Spinal cord (tissue), 10 donors: Measurements from ENCODE around the gene FAM111A. TPM values are rescaled to one million over a fixed set of nuclear protein-coding genes. Genes with fewer than 3 reads are reported as not detected.

Experiments used
- DNase-seq, 6 donors: peaks; one replicate each; pipeline versions ENCODE4 v3.0.0 to v3.0.0-alpha.2; 2013 to 2015; ENCODE audit warnings: low spot score in 6 of 6, low read depth in 4 of 6
- H3K27ac ChIP-seq: one replicate; pipeline ENCODE4 v1.5.1; 2013; ENCODE audit warnings: low read depth, low read length, control low read depth
- H3K27me3 ChIP-seq: one replicate; pipeline ENCODE4 v1.6.1; 2013; ENCODE audit warnings: low read length; ENCODE audit not compliant: control insufficient read depth, insufficient read depth
- H3K36me3 ChIP-seq: one replicate; pipeline ENCODE4 v1.6.1; 2013; ENCODE audit warnings: low read length; ENCODE audit not compliant: control insufficient read depth, insufficient read depth
- H3K4me1 ChIP-seq: one replicate; pipeline ENCODE4 v1.6.1; 2013; ENCODE audit warnings: low read length; ENCODE audit not compliant: control insufficient read depth, insufficient read depth
- H3K4me3 ChIP-seq: one replicate; pipeline ENCODE4 v1.5.1; 2013; ENCODE audit warnings: low read depth, low read length, control low read depth
- H3K9me3 ChIP-seq: one replicate; pipeline ENCODE4 v1.6.1; 2013; ENCODE audit warnings: low read length; ENCODE audit not compliant: control insufficient read depth, insufficient read depth
- WGBS: methylation state at CpG from one replicate; pipeline ENCODE4 v1.1.5; 2013; ENCODE audit warnings: missing lambda C conversion rate; ENCODE audit not compliant: insufficient coverage; 5-methylcytosine and 5-hydroxymethylcytosine counted together
- polyA plus RNA-seq, 2 donors: library from polyadenylated mRNA; unstranded; fragments of 120-200 nt; gene quantifications; one replicate each; pipeline ENCODE4 v1.2.1, GENCODE V29; 2013; ENCODE audit not compliant: insufficient read length in 2 of 2
- total RNA-seq, 2 donors: library from RNA; depleted of rRNA in 1 of 2; stranded (reverse); fragments of 120-200 nt in 1 of 2; fragments of >200 nt in 1 of 2; gene quantifications; one replicate each; pipeline versions ENCODE4 v1.2.3 to v1.2.4, GENCODE V29; 2013 to 2014
- donor health status: healthy.

The FAM111A gene
- total and polyA plus RNA-seq, 4 donors: 25.3 to 47.5 (median 31.1) TPM

DNA sequence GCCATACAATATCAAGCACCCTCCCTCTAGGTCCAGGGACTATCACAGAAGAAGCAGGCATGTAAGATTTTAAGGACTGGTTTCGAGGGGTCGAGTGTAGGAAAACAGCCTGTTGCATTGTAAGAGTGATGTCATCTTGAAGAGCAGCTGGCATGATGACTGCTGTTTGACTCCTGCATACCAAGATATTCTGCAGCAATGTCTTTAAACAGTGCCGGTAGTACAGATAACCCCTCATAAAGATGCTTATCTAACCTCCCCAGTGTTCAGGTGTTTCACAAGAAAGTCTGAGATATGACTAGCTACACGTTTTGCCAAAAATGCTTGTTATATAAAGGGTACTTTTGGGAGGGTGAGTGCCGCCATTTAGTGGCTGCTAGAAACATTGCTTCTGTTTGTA is 12.0 kb downstream of the FAM111A start:
- Histone ChIP-seq H3K9me3 (no peaks in the 10 kb centered on the region), H3K4me1 (no peaks in the 10 kb centered on the region), H3K27me3 (no peaks in the 10 kb centered on the region), H3K36me3 (no peaks in the 10 kb centered on the region), H3K4me3 (no peak overlapping the region), H3K27ac (no peak overlapping the region)
- DNase-seq: no peak
- 86% methylated on average over 4 of the region's 5 CpGs for WGBS

DNA sequence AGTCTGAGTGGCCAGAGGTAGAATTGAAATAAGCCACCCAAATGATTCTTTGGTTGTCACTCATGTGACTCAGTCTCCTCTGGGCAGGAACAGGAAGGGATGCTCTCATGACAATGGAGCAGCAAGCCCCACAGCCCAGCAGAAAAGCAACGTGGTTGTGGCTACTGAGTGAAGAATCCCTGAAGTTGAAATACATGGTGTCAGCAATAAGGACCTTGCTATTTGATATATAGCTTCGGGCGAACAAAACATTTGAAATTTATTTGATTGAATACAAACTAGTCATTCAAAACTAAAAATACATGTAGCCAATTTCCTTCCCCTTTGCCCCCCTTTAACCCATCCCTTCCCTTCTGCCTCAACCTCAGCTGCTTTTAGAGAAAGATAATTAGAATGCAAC is 14.8 kb downstream of the FAM111A start:
- no peak for DNase-seq
- no peaks in the 10 kb centered on the region for H3K36me3 ChIP-seq
- H3K27ac ChIP-seq: no peak overlapping the region
- H3K4me1 ChIP-seq: no peaks in the 10 kb centered on the region
- H3K9me3 ChIP-seq: no peaks in the 10 kb centered on the region
- 67% methylated on average over 1 of the region's 3 CpGs for WGBS
- no peaks in the 10 kb centered on the region for H3K27me3 ChIP-seq
- no peak overlapping the region for H3K4me3 ChIP-seq

DNA sequence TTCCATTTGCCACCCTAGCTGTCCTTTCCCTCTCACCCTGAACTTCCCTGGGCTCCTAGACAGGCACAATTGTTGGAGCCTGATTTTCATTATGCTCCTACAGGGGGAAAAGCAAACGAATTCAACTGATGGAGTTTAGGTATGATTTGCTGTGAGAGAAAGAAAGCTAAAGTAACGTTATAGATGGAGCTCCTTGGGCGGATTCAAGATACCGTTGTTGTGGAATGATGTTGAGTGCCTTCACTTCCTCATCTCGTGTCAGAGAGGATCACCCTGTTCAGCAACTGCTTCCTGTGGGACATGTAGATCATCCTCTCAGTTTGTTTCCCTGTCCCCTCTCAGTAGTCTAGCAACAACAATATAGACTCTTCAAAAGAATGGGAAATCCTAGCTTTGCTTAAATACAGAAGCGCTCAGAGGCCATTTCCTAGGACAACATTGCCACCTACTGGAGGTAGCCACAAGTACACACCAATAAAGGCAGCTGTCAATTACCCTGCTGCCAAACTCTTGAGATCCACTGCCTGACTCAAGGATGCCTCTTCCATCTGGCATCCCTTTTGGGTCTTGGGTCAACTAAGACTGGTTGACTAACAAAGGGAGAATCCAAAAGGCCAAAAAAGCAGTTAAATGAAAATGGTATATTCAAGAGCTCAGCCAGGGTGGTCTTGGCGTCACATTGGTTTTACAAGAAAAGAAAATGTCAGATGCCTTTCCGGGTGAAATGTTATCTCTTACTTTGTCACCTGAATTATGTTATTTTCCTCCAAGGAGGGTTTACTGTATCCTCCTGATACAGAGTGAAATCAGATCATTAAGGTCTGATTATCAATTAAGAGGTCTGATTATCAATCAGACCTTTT is 15.8 kb downstream of the FAM111A start:
- H3K36me3 ChIP-seq: no peaks in the 10 kb centered on the region
- H3K27ac ChIP-seq: no peak overlapping the region
- no peaks in the 10 kb centered on the region for H3K4me1 ChIP-seq
- H3K27me3 ChIP-seq: no peaks in the 10 kb centered on the region
- H3K9me3 ChIP-seq: no peaks in the 10 kb centered on the region
- DNase-seq: peak in 3 of 6 donors; percentile 52 to 94 (median 90)
- 27% methylated on average over 5 of the region's 8 CpGs for WGBS
- H3K4me3 ChIP-seq: no peak overlapping the region

DNA sequence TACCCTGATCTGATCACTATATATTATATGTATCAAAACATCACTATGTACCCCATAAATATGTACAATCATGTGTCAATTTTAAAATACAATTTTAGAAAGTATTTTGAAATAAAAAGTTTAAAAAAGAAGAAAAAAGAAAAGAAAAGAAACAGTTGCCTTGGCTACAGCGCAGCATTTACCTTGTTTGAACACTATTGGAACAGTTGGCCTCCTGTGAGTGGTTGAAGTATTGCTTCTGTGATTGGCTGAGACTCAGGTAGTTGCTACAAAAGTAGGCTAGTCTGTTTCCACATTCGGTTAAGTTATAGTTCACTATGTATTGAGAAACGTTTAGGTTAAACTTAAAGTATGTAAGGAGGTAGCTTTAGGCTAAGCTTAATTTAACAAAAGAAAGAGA is 21.4 kb downstream of the FAM111A start:
- H3K36me3 ChIP-seq: no peaks in the 10 kb centered on the region
- H3K9me3 ChIP-seq: no peaks in the 10 kb centered on the region
- no peaks in the 10 kb centered on the region for H3K27me3 ChIP-seq
- no peaks in the 10 kb centered on the region for H3K4me1 ChIP-seq
- H3K4me3 ChIP-seq: no peak overlapping the region
- 67% methylated on average over 1 of the region's 3 CpGs for WGBS
- H3K27ac ChIP-seq: no peak overlapping the region
- no peak for DNase-seq

- Histone ChIP-seq H3K9me3 (no peaks in the 10 kb centered on the region), H3K36me3 (no peaks in the 10 kb centered on the region), H3K27me3 (no peaks in the 10 kb centered on the region), H3K4me3 (peak within 1 kb of the TSS; percentile 81), H3K27ac (peak within 1 kb of the TSS; percentile 94), H3K4me1 (peaks cover 29% of the 10 kb centered on the region)
- peak in 5 of 6 donors; percentile 85 to 98 (median 91) for DNase-seq
- WGBS: under 1% methylated on average over 64 of the region's 64 CpGs
These were observed 29.1 kb downstream of the FAM111A start, which contains the start of gene DTX4 for GRCh38 chr11:59171508-59172322. DTX4 (plus strand) TSS chr11:59172132; CDS start chr11:59172596, 464 bp downstream.

- H3K27ac ChIP-seq: peak overlapping the region; percentile 81
- no peaks in the 10 kb centered on the region for H3K27me3 ChIP-seq
- no peaks in the 10 kb centered on the region for H3K9me3 ChIP-seq
- H3K4me1 ChIP-seq: peaks cover 32% of the 10 kb centered on the region
- H3K36me3 ChIP-seq: no peaks in the 10 kb centered on the region
- peak in 2 of 6 donors; percentile 57 to 78 for DNase-seq
- H3K4me3 ChIP-seq: peak overlapping the region; percentile 81
- under 1% methylated on average over 63 of the region's 70 CpGs for WGBS
These were observed 29.9 kb downstream of the FAM111A start for GRCh38 chr11:59172345-59173079.

GRCh38 chr11:59173080-59173963 is 30.7 kb downstream of the FAM111A start:
- no peaks in the 10 kb centered on the region for H3K27me3 ChIP-seq
- no peaks in the 10 kb centered on the region for H3K9me3 ChIP-seq
- WGBS: under 1% methylated on average over 29 of the region's 37 CpGs
- H3K27ac ChIP-seq: peak overlapping the region; percentile 81
- no peaks in the 10 kb centered on the region for H3K36me3 ChIP-seq
- peak overlapping the region; percentile 81 for H3K4me3 ChIP-seq
- H3K4me1 ChIP-seq: peaks cover 32% of the 10 kb centered on the region
- DNase-seq: peak in 2 of 6 donors; percentile 90 to 91

GRCh38 chr11:59173964-59174663 is 31.5 kb downstream of the FAM111A start:
- WGBS: 17% methylated on average over 3 of the region's 7 CpGs

More at GRCh38 chr11:59173964-59174663, 31.5 kb downstream of the FAM111A start:
- peak overlapping the region; percentile 81 for H3K27ac ChIP-seq
- H3K4me1 ChIP-seq: peaks cover 36% of the 10 kb centered on the region
- no peaks in the 10 kb centered on the region for H3K36me3 ChIP-seq
- H3K27me3 ChIP-seq: no peaks in the 10 kb centered on the region
- peak in 2 of 6 donors; percentile 63 to 67 for DNase-seq
- H3K9me3 ChIP-seq: no peaks in the 10 kb centered on the region
- peak overlapping the region; percentile 81 for H3K4me3 ChIP-seq
